NOMO-1 treated with dmso at 0.1 percent for 144 hours (cell line): ENCODE results near the gene PPP2R5A.
"Not testable (repeated sequence)": the region's sequence is repeated elsewhere in the genome, so short reads cannot be mapped to it uniquely, and the experiment has no call there.

Source experiments
- DNase-seq: peaks from one replicate; lab custom pipeline; 2025; ENCODE audit not compliant: unreplicated experiment; lab: John Stamatoyannopoulos, UW

Gene PPP2R5A

DNA sequence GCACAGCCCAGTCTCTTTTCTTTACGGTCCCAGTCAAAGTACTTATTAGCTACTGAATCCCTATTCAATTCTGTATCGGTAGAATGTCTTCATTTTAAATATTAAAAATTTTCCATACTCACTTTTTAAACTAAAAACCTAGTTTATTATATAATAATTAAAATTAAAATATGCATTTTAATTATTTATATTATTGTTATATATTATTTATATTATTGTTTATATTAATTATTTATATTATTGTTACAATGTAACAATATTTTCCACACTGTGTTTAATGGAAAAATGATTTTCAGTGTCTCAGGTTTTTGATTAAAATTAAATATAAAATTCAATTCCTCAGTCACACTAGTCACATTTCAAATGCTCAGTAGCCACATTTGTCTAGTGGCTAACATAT lies 18.2 kb upstream of the PPP2R5A start:
- DNase-seq: no peak

DNA sequence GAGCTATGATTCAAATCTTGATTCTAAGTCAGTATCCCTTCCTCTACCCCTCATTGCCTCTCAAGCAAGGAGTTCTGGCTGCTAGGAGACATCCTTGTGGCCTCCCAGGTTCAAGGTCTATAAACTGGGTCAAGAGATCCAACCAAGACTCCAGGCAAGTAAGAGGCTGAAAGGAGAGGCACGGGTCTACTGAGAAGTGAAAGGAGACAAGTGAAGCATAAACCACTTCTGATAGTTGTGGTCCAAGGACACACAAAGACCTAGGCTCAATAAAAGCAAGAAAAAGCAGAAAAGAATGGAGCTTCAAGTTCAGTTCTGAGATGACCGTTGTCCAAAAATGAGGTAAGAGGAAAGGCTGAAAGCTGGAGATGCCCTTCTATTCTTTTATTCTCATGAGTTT lies 17.8 kb upstream of the PPP2R5A start:
- no peak for DNase-seq

DNA sequence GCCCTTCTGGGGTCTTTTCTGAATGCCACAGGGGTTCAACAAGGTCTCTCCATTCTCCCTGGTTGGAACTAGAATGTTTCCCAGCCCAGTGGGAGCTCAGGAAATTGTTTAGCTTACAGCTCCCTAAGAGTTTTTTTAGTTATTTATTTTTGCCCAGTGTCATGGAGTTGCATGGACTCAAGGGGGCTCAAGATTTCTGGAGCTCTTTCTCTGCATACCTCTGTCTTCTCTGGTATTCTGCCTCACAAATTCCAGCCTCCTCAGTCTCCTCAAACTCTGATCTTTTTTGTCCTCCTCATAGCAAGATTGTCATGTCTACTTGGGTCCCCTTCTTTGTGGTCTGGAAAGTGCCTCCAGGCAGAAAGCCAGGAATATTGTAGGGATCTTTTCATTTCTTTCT lies 15.9 kb upstream of the PPP2R5A start:
- DNase-seq: no peak

DNA sequence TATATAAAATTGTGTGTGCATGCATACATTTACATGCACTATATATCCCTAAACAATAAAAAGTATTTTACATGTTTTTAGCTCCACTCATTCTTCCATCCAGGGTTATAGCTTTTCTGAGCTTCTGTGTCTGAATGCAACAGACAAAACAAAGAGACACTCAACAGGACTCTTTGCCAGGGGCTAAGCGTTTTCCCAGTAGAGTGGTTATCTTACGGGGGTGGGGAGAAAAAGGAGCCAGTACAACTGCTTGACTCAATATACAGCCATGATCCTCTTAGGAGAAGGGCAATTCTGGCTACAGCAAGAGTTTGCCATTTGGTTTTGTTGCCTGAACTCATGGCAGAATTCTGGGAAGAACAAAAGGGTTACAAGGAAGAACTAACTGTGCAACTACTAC lies 14.6 kb upstream of the PPP2R5A start:
- no peak for DNase-seq

DNA sequence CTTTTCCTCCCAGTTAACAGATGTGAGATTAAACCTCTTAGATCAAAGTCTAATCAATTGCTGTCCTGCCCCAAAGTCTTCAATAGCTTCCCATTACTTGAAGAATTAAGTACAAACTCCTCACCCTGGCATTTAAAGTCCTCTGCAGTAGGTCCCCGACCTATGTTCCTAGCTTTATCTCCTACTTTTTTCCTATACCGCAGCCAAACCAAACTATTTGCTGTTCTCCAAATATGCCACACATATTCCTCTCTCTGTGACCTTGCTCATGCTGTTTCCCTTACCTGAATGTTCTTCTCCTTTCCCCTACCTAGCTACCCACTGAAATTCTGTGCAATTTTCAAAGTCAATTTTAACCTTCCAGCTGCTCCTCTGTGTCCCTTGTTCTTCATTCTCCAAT lies 14.0 kb upstream of the PPP2R5A start:
- DNase-seq: no peak

DNA sequence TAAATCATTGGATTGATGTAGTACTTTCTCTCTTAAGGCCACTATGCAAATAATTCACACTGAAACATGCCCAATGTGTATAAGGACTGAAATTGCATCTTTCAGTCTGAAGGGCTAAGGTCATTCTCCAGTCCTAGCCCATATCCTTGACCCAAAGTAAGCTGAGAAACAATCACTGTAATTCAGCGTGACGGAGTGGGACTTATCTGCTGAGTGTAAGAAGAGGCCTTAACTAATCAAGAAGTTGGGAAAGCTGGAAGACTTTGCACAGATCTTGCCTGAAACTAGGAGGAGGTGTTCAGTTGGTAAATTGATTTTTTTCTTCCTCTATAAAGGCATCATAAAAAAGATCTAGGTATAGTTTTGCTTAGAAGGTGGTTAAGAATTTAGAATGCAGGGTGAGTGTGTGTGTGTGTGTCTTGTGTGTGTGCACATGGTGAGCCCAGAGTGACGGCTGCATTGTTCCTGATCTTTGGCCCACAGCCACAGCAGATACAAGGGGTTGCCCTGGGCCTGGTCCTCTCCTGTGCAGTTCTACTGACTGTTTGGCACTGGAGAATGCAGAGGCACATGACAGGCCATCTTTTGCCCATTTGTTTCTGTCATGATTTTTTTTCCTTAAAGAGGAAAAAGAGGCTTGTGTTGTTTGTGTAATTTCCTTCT lies 13.3 kb upstream of the PPP2R5A start:
- DNase-seq: no peak

DNA sequence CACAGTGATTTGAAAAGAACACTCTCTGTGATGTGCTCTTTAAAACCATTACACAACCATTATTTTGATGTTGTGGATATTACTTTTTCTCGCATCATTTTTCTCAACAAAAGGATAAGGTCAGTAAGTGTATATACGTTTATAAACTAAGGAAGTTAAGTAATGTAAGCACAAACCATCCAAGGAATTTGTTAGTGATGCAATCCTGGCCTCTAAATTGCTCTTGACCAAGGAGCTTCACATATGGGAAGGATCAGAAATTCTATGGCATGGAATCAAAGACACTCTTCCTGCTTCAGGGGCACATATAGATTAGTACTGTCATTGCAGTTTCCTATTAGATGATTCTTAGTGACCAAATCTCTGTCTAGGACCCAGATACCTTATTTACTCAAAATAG lies 3.6 kb upstream of the PPP2R5A start:
- DNase-seq: no peak

DNA sequence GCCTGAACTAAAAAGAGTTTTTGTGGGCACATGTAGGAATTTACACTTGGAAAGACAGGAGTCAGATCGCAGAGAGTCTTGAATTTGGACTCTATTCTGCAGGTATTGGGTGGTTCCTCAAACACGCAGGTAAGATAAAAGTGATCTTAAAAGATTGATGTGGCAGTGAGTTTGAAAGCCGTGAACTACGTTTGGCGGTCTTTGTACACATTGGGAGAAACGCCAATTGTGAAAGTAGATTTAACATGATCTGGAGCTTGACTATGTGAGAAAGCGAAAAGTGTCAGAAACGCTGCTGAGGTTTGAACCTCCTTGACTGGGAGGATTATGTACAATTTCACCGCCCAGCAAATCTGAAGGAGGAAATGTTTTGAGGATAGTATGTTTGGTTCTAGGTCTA lies 1.5 kb upstream of the PPP2R5A start:
- no peak for DNase-seq

DNA sequence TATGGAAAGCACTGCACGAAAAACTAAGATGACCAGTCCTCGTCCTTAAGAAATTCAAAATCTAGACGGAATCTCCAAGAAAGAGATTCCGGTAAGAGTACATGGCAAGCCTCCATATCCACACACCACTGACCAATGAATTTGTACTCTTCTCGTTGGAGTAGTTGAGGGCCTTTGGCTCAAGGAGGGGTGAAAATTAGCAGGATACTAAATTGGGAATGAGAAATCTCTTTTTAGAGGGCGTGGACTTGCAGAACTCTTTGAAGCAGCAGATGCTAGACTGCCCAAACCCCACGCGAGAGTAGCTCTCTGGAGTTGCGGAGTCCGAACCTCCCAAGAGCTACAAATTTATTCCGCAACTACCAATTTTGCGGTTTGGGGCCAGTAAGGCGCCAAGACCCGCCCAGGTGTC lies 872 bp upstream of the PPP2R5A start:
- no peak for DNase-seq

DNA sequence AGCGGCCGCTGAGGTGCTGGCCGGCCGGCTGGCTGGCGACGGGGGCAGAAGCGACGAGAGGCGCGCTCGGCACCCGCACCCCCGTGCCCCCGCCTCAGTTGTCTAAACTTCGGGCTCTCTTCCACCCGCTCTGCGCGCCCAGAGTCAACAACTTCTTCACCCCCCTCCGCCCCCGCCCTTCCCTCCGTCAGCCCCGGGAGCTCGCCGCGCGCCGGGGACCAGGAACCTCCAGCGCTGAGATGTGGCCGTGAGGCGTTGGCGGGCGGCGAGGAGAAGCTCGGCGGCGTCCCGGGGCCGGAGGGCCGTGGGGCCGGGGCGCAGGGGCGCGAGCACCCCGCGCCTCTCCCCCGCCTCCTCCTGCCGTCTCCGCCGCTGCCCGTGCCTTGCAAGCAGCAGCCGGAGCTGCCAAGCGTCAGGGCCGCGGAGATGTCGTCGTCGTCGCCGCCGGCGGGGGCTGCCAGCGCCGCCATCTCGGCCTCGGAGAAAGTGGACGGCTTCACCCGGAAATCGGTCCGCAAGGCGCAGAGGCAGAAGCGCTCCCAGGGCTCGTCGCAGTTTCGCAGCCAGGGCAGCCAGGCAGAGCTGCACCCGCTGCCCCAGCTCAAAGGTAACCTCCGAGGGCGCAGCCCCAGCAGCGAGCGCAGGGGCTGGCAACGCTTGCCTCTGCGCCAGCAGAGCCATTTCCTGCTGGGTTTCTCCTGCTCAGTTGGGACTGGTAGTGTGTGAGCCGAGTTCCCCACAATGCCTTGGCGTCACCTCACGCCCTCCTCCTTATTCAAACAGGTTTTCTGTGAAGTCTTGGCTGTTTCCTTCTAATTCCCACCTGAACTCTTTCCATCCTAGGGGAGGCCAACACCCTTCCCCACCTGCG lies 710 bp downstream of the PPP2R5A start:
- peak; percentile 19 for DNase-seq

DNA sequence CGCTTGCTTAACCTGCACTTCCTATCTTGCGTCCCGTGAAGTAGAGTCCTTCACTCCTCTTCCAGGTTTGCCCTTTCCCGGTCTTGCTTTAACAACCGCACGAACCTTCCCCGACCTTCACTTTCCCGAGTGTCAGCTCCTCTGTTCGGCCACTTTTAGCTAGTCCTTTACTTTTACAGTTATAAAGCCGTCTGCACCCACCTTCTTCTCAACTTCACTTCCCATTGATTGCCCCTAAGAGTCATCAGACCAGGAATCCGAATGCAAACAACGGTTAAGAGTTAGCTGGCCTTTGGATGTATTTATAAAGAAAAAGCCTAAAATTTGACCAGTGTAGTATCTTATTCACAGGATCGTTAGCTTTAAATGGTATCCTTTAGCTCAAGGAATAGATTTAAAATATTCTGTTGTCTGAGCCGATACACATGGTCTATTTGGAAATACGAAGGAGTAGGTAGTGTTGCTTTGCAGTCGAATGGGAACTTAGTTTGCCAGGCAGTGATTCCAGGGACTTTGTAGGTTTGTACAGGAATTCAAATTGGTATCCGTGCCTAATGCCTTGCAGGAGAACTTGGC lies 1.4 kb downstream of the PPP2R5A start:
- no peak for DNase-seq

DNA sequence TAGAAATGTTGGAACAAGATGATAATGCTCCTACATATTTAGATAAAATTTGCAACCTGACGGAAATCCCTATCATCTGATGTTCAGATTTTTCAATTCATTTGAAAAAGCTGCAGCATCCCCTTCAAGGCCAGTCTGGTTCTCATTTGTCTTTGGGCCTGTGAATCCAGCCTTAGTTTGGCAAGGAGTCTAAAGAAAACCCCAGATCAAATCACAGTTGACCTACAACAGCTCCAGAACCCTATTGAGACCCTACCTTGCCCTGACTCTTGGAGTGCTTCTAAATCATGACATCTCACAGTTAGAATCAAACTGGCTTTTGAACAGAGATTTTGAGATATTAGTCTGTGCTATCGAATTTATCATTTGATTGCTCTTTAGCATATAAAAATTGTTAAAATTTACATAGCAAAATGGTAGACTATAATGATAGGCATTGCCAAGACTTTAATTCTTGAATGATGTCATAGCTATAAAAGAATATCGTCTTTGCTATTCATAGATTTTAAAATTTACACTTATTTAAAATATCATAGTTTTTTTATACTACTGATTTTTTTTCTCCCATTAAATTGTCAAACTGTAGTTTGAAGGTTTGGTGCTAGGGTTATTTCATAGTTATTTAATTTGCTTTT lies 2.2 kb downstream of the PPP2R5A start:
- no peak for DNase-seq

DNA sequence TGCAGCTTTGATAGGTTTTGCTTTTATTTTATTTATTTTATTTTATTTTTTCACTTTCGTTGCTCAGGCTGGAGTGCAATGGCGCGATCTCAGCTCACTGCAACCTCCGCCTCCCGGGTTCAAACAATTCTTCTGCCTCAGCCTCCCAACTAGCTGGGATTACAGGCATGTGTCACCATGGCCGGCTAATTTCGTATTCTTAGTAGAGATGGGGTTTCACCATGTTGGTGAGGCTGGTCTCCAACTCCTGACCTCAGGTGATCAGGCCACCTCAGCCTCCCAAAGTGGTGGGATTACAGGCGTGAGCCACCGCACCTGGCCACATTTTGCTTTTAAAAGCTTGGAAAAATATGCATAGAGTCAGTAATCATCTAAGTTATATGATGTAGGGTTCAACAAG lies 2.8 kb downstream of the PPP2R5A start:
- not testable (repeated sequence) for DNase-seq

DNA sequence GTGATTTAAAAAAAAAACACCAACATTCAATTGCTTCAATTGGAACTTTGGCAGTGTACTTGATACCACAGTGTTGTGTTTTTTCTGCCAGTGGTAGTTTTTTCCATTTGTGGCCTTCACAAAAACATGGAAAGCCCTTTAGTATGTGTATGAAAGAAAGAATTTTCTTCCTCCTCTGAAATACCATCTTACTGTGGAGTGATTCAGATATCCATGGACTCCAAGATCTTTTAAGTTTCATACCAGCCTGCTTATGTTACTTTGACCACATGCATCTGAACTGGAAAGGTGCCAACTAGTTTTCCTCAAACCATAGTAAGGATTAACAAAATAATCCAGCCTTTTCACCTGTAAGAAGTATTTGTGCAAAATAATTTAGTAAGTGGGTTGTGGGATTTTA lies 3.4 kb downstream of the PPP2R5A start:
- no peak for DNase-seq

DNA sequence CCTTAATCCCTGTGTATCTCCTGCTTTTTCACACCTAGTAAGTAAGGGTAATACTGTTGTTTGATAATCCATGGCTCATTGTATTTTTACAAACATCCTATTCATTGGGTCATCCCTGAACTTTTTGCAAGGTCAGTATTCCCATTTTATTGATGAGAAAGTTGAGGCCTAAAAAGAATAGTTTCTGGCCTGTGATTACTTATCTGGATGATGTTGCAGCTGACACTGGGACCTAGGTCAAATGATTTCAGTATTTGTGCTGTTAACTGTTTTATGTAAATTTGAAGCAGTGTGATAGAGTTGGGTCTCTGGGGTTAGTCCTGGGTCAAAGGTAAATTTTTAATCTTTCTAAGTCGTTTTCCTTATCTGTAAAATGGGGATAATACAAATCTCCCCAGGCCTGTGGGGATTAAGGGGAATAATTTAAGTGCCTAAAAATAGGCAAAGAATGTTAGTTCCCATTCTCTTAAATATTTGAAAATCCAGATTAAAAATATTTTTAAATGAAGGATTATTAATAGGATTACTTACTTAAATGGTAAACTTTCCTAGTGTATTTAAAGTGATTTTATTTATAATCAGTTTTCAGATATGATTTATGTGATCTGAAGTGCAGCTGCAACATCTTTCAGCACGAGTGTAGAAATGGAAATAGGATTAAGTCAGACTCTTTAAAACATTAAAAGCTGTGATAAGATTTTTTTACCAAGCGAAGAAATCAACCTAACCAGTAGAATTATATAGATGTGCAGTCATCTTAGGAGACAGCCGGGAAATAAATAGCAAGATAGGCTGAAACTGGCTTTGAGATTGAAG lies 4.3 kb downstream of the PPP2R5A start:
- DNase-seq: no peak

DNA sequence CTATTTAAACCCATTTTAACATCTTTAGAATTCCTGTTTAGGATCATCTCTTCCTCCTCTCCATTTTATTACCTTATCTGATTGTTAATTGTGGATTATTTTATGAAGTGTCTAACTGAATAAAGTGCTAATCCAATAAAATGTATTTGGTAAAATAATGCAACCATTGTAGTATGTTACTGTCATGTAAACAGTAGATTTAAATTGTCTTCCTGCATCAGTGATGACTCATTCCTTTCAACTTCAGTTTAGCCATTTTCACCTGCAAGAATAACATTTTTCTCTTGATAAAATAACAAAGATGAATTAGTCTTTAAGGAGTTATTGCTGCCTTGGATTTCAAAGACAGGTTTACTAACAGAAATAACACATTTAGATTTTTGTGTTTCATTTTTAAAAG lies 5.4 kb downstream of the PPP2R5A start:
- no peak for DNase-seq

DNA sequence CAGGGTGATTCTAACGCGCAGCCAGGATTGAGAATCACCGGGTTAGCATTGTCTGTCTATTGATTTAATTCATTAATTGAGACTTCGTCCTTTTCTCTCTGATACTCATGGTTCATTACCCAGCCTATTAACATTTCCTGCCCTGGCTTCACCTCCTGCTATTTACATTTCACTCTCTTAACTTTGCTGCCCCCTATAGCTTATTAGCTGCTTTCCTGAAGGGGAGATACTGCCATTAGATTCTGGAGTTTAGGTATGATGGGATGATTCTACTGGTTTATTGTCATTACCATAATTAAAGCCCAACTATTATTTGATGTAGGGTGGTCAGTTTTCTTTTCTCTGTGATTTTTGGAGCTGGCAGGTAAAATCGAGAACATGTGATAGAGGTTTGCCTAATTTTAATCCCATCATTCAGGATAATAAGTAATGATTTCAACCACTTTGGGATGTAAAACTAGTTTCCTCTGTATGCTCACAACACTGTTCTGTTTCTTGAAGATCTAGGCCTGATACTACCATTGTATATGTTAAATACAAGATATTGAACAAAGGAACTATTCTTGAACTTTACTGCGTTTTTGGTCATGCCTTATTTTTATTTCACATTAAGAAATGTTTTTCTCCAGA lies 6.4 kb downstream of the PPP2R5A start:
- DNase-seq: peak; percentile 17

DNA sequence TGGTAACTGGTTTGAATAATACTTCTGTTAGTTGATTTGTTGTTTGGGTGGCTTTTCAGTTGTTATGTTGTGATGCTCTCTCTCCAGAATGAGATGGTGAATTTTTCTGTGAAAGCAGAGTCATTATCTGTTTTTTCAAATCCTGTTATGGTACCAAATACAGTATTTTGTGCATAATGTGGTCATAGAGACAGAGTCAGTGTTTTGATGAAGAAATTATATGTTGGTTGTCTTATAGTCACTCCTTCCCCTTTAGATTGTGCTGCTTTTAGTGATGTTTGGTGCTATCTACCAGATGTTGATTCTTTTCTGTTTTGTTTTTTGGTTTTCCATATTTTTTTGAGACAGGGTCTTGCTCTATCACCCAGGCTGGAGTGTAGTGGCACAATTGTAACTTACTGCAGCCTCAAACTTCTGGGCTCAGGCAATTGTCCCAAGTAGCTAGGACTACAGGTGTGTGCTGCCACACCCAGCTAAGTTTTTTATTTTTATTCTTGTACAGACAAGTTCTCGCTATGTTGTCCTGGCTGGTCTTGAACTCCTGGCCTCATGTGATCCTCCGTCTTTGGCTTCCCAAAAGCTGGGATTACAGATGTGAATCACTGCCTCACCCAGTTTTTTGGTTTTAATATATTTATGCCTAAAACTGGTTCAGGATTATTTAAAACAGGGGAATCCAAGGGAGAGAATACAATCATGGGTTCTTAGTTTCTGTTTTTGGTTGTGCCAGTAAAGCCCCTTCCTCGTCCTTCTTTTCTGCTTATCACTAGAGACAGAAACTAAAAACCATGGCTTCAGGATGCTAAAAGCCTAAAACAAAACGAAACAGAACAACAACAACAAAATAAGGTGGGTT lies 7.3 kb downstream of the PPP2R5A start:
- DNase-seq: no peak

DNA sequence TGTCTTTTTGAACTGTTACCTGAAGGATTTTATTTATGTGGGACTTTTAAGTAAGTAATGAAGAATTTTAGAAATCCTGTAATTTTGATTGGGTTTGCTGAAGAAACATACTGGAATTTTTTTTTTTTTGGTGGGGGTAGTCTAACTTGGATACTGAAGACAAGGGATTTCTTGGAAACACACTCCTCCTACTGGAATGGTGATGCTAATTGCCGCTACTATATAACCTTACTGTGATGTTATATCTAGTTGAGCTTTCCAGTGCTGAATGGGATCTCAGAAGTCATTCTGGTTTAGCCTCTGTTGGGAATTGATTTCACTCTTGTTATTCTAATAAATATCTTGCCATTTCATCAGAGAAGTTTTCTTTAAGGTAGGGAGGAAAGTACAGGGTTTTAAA lies 8.4 kb downstream of the PPP2R5A start:
- no peak for DNase-seq

DNA sequence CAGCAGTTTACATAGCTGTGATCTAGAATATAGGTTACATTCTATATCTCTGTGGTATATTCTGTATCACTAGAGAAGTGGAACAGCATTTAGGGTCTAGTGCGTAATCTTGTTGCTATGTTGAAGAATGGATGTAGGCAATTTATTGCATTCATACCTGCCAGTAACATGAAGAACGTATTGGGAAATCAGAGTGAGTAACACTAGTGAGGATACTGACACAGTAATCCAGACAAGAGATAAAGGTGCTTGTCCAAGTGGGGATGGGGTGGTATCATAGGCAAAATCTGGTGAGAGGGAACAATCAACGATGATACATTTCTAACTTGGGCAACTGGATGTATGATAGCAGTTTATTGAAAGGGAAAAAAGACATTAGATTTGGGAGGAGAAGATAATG lies 9.8 kb downstream of the PPP2R5A start:
- DNase-seq: no peak
